OCI-LY1 (cell line): ENCODE results near the gene NIBAN1.

Source experiments
- EZH2 ChIP-seq: fragments of 200-600 bp; sonication (generic), shearing (Covaris generic); IDR thresholded peaks from 2 replicates; pipeline ENCODE4 v1.8.0; 2017; ENCODE audit warnings: borderline replicate concordance, mixed run types, mild to moderate bottlenecking, antibody characterized with exemption, low read length, moderate library complexity, mixed read lengths
- TF ChIP-seq, protein P1 (sequence below): fragments of 200-600 bp; sonication (generic), shearing (Covaris generic); IDR thresholded peaks from 2 replicates; pipeline ENCODE4 v1.5.1; 2017; ENCODE audit warnings: mild to moderate bottlenecking, antibody characterized with exemption, low read length, moderate library complexity, mixed read lengths

DNA sequence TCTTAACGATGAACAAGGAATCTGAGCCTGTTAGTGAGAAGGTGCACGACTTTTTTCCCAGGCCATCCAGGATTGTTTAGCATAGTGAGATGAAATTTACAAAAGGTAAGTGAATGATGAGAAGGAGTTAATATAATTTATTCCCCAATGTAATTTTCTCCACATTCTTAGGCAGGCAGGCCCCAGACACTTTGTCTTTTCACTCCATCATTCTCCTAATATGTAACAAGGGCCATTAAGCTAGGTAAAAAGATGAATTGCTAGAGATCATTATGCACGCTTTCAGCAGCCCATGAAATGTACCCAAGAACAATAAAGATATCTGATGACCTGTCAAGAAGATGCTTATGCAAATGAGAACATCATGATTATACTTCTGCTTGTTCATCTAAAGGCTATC is 24.1 kb downstream of the NIBAN1 start:
- no peak for TF ChIP-seq EZH2
- TF ChIP-seq, protein P1, sequence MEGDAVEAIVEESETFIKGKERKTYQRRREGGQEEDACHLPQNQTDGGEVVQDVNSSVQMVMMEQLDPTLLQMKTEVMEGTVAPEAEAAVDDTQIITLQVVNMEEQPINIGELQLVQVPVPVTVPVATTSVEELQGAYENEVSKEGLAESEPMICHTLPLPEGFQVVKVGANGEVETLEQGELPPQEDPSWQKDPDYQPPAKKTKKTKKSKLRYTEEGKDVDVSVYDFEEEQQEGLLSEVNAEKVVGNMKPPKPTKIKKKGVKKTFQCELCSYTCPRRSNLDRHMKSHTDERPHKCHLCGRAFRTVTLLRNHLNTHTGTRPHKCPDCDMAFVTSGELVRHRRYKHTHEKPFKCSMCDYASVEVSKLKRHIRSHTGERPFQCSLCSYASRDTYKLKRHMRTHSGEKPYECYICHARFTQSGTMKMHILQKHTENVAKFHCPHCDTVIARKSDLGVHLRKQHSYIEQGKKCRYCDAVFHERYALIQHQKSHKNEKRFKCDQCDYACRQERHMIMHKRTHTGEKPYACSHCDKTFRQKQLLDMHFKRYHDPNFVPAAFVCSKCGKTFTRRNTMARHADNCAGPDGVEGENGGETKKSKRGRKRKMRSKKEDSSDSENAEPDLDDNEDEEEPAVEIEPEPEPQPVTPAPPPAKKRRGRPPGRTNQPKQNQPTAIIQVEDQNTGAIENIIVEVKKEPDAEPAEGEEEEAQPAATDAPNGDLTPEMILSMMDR: no peak
